Dedifferentiated amniotic fluid mesenchymal stem cell (primary cell): ENCODE results near the gene FRY.

Source experiments
- DNase-seq: peaks from one replicate; pipeline ENCODE4 v3.0.0-alpha.2; 2016; ENCODE audit errors: extremely low spot score

FRY gene

DNA sequence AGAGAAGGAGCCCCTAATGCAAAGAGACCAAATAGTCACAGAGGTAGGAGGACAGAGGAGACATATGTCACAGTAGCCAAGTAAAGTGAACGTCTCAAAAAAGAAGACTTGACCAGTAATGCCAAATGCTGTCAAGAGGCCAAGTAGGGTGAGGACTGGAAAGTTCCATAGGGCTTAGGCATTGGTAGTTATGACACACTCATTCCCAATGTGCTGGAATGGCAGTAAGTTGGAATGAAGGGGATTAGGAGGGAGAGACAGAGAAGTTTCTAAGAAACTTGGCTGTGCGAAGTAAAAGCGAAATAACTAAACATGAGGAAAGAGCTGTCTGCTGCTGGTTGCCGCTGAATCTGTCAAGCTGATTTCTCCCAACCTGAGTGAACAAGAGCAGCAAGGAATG, 14.9 kb upstream of the FRY start:
- DNase-seq: peak; percentile 28

- no peak for DNase-seq
Observed at GRCh38 chr13:32017474-32017873, 14.1 kb upstream of the FRY start.

- peak; percentile 36 for DNase-seq
Observed at GRCh38 chr13:32019612-32020233, 11.9 kb upstream of the FRY start.

- DNase-seq: no peak
Observed at GRCh38 chr13:32021785-32022184, 9.8 kb upstream of the FRY start.

- no peak for DNase-seq
Observed at GRCh38 chr13:32022311-32022710, 9.3 kb upstream of the FRY start.

DNA sequence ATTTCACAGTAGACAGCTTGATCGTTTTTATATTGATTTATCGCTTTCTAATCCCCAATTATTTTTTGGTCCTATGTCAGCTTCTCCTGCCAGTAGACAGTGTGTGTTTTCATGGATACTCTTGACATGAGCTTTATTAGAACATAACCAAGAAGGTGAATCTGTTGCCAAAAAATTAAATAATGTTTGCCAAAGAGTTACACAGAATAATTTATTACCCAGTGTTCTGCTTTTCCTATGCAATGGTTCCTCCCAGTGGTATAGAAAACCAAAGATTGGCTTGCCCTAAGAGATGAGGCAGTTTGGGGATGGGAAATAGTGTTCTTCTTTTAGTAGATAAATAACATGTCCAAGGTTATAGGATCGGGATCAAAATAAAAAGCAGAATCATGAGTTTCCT, 8.5 kb upstream of the FRY start:
- no peak for DNase-seq

DNA sequence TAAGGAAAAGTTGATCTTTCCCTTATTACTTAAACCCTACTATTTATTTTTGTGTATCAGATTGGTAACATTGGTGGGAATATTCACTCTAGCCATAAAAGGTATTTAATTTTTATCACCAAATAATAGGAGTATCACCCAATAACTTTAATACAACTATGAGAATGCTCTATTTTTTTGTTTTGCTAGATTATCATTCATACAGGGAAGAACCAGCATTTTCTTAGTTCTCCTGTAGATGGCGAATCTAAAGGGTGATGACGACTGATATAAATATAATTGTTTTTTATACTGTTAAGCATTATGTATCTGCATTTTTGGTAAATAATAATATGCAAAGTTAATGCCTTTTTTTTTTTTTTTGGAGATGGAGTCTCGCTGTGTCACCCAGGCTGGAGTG, 7.9 kb upstream of the FRY start:
- no peak for DNase-seq

DNA sequence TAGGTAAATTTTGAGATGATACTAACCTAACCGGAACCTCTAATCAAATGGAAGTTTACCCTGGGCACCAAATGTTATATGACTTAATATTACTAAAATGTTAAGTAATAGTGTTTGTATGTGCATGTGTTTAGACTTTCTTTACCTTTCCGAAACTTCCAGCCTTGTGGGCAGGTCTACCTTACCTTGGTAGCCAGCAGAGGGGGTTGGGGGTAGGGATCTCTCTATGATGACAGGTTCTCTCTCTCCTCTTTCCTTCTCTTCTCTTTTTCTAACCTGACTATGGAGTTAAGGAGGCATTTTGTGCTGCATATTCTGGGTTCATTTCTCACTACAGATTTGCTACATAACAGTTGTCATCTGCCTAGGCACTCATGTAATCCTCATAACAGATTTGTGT, 6.8 kb upstream of the FRY start:
- DNase-seq: no peak

- DNase-seq: no peak
Observed at GRCh38 chr13:32025730-32026129, 5.8 kb upstream of the FRY start.

- DNase-seq: no peak
Observed at GRCh38 chr13:32026623-32027022, 5.0 kb upstream of the FRY start.

- no peak for DNase-seq
Observed at GRCh38 chr13:32028711-32029110, 2.9 kb upstream of the FRY start.

DNA sequence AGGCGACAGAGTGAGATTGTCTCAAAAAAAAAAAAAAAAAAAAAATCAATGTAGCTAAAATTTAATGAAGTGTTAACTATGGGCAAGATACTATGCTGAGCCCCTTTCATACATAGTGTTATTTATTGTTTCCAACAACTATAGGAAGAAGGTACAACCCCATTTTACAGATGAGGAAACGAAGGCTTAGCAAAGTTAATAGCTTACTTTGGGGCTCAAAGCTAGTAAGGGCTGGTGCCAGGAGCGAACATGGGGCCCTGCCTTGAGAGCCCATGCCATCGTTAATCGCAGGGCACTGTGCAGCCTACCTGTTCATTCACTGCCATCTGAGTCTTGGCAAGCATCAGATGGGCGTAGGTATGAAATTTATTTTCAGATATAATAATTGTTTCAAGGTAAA, 1.9 kb upstream of the FRY start:
- DNase-seq: no peak

GRCh38 chr13:32031815-32032370, 319 bp downstream of the FRY start:
- no peak for DNase-seq

GRCh38 chr13:32032759-32033158, 1.2 kb downstream of the FRY start:
- no peak for DNase-seq

DNA sequence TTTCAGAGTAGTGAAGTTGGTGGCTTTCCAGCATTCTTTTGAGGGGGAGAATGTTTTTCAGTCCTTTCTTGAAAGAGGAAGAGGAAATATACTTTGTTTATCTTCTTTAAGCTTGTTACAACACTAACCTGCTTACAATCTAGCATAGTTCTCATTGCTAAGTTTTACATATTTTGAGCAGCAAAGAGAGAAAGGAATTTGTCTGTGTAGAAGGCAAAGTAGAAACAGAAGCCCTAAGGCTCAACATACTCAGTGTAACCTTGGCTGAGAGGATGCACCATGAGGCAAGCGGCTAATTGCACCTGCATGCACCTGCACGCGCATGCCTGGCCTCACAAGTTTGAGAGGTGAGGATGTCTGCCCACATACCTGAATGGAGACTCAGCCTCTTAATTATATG, 2.2 kb downstream of the FRY start:
- DNase-seq: no peak

DNA sequence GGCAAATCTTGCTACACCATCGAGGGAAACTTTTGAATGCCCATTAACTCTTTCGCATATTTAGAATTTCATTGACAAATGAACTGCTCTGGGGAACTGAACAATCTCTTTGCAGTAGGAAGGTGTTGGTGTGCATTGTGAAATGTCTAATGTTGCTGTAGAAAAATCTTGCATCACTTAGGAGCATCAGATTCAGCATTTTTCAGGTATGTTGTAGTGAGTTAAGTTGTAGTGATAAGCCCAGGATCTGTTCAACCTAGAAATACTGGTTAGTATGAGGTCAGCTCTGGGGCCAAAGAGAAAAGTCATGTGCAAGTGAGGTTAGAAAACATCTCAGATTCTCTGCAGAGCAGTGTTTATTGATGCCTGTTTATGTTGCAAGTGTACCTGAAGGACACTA, 4.1 kb downstream of the FRY start:
- no peak for DNase-seq

DNA sequence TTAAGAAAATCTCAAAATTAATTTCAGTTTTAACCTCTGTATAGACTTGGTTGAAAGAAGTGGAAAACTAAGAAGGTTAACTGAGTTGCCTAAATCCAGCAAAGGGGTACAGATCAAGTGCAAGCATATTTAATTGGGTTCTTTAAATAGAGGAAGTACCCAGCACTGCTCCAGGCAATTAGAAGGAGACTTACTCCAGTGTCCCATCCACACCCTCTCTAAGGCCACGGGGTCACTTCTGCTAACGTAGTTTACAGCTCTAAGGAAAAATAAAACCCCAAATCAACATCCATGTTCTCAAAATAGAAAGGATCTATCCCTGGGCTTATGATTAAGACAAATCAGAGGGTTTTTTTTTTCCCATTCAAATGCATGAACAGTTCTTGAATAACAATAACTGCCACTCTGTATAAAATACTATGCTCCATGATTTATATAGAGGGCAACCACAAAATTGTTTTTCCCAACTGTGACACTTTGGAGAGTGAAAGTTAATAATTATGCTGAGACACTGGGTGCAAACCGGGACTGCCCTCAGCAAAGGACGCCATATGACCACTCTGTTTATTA, 4.6 kb downstream of the FRY start:
- DNase-seq: no peak

GRCh38 chr13:32036757-32037156, 5.2 kb downstream of the FRY start:
- DNase-seq: no peak

DNA sequence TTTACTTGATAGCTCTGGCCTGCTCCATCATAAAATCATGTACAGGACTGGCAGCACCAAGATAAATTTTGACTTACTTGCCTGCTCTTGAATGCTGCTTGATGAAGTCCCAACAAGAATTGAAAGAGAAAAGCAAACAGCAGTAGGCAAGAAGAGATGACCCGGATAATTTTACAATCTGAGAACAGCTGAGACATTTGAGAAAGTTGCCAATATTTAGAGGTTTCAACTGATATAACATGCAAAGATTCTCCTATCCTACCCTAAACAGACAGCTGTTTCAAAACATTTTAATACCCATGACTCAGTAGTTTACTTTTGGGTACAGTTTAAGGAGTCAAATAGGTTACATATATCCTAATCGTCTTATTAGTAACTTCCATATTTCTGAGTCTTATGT, 5.9 kb downstream of the FRY start:
- no peak for DNase-seq

DNA sequence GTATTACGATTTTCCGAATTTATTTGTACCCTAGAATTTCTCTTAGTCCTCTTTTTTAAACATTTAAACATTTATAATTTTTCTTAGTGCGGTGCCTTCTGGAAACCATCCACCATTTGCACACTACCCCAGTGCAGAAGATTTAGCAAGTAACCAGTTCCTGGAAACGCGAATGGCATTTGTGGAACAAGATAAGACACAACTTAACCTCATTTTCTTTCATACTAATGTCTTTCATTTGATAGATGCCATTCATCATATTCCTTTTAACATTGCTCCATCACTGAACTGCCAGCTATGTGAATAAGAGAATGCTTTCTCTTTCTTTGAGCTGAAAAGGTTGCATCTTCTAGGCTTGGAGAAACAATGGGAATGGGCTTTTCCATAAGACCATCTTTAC, 6.8 kb downstream of the FRY start:
- DNase-seq: no peak

- DNase-seq: no peak
Observed at GRCh38 chr13:32039056-32039455, 7.5 kb downstream of the FRY start.

DNA sequence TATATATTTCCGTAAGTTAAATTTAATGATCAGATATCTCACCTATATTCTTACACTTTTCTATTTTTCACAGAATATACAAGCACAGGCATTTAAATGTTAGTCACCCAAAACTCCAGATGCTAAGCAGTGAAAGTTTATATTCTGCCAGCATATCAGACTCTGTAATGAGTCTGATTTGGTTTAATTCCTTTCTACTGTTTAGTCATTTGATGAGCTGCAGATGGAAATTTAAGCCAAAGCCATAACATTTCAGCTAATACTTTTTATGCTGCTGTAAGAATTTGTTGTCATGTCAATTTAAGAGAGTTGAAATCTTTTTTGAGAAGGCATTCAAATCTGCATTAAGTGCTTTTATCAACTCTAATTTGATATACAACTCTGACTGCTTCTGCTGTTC, 8.0 kb downstream of the FRY start:
- DNase-seq: peak; percentile 26

GRCh38 chr13:32040052-32040642, 8.6 kb downstream of the FRY start:
- no peak for DNase-seq

- no peak for DNase-seq
Observed at GRCh38 chr13:32040689-32041088, 9.1 kb downstream of the FRY start.
